Mucosa of descending colon (tissue), 3 donors: ENCODE data around the gene APCDD1. TPM values are rescaled to one million over a fixed set of nuclear protein-coding genes. Genes with fewer than 3 reads are reported as not detected.

Experiments
- ATAC-seq: fragments of 200-7000 bp; cut with Tn5 transposase; one replicate; pipeline ENCODE4 v1.9.1; 2020; ENCODE audit warnings: mild to moderate bottlenecking, moderate library complexity
- DNase-seq, 3 donors: peaks; one replicate each; pipeline ENCODE4 v3.0.0-alpha.2; 2020
- H3K36me3 ChIP-seq: fragments of 200-600 bp; one replicate; pipeline ENCODE4 v1.8.0; 2021; ENCODE audit warnings: low read depth, mild to moderate bottlenecking
- H3K4me1 ChIP-seq: fragments of 200-600 bp; one replicate; pipeline ENCODE4 v1.8.0; 2021; ENCODE audit warnings: low read depth, mild to moderate bottlenecking
- H3K4me3 ChIP-seq: fragments of 200-600 bp; one replicate; pipeline ENCODE4 v1.8.0; 2021; ENCODE audit warnings: mild to moderate bottlenecking
- H3K9me3 ChIP-seq: fragments of 200-600 bp; one replicate; pipeline ENCODE4 v1.8.0; 2021; ENCODE audit warnings: mild to moderate bottlenecking
- CTCF ChIP-seq: fragments of 200-600 bp; IDR thresholded peaks from one replicate; pipeline ENCODE4 v1.8.0; 2022; ENCODE audit warnings: antibody characterized with exemption, mild to moderate bottlenecking
- intact Hi-C, 2 donors: fragments of 100-400 bp; cut with DNase I in 1 of 2; cut with micrococcal nuclease in 1 of 2; formaldehyde crosslinking; loops; one replicate each; pipeline versions ENCODE4 v1.11.0 to v1.11.1; 2022; cut with DNase I, micrococcal nuclease
- total RNA-seq, 3 donors: library from RNA; stranded (reverse); fragmentation: NEBNext Ultra II Directional in 2 of 3; extraction: Animal tissue kit (Norgen Biotek cat#: 25700) in 2 of 3; gene quantifications; one replicate each; pipeline versions ENCODE4 v1.2.1 to v1.2.4, GENCODE V29; 2021 to 2023
- donor health status: DM: no; HTN: no; CAD: no; lungs with moderate emphysema.
- donor health status: DM: no; HTN: no; CAD: no.
- donor health status: DM: no; HTN: yes; CAD: no.

APCDD1 gene
- total RNA-seq, 3 donors from 2014 or later, result 3.8 to 29.7 (median 15.2) TPM

GRCh38 chr18:10473132-10473531, 18.7 kb downstream of the APCDD1 start:
- no peak for TF ChIP-seq CTCF
- intact Hi-C loops, result no loop called here

GRCh38 chr18:10474309-10474708, 19.9 kb downstream of the APCDD1 start:
- intact Hi-C loops, result no loop called here
- DNase-seq, result no peak
- no peaks in the 10 kb centered on the region for H3K36me3 ChIP-seq
- no peak overlapping the region for H3K4me3 ChIP-seq
- no peak for TF ChIP-seq CTCF
- H3K4me1 ChIP-seq, result no peaks in the 10 kb centered on the region
- no peaks in the 10 kb centered on the region for H3K9me3 ChIP-seq
- ATAC-seq, result no peak

More at GRCh38 chr18:10473132-10473531, 18.7 kb downstream of the APCDD1 start:
- no peak for ATAC-seq
- DNase-seq, result no peak
- Histone ChIP-seq H3K4me1 (no peaks in the 10 kb centered on the region), H3K36me3 (no peaks in the 10 kb centered on the region), H3K9me3 (no peaks in the 10 kb centered on the region), H3K4me3 (no peak overlapping the region)

GRCh38 chr18:10475276-10475653, 20.8 kb downstream of the APCDD1 start:
- no peak for TF ChIP-seq CTCF
- H3K4me1 ChIP-seq, result no peaks in the 10 kb centered on the region
- DNase-seq (no peak), ATAC-seq (no peak)
- no peaks in the 10 kb centered on the region for H3K9me3 ChIP-seq
- H3K4me3 ChIP-seq, result no peak overlapping the region
- no peaks in the 10 kb centered on the region for H3K36me3 ChIP-seq
- intact Hi-C loops, result no loop called here

- intact Hi-C loops, result no loop called here
- ATAC-seq, result no peak
- H3K9me3 ChIP-seq, result no peaks in the 10 kb centered on the region
- no peak for DNase-seq
- H3K4me1 ChIP-seq, result no peaks in the 10 kb centered on the region
- H3K36me3 ChIP-seq, result no peaks in the 10 kb centered on the region
- no peak overlapping the region for H3K4me3 ChIP-seq
- no peak for TF ChIP-seq CTCF
Measured at GRCh38 chr18:10475654-10476291, 21.3 kb downstream of the APCDD1 start.

- Histone ChIP-seq H3K9me3 (no peaks in the 10 kb centered on the region), H3K4me3 (no peak overlapping the region), H3K36me3 (no peaks in the 10 kb centered on the region), H3K4me1 (no peaks in the 10 kb centered on the region)
- no peak for TF ChIP-seq CTCF
- DNase-seq (no peak), ATAC-seq (no peak)
- intact Hi-C loops, result no loop called here
Measured at GRCh38 chr18:10476338-10476791, 21.9 kb downstream of the APCDD1 start.
